OCI-LY7 (cell line): ENCODE results near the gene SLC1A3. TPM values are rescaled to one million over a fixed set of nuclear protein-coding genes. Genes with fewer than 3 reads are reported as not detected.

Experiments used
- BruUV-seq: library from RNA; stranded (reverse); fragments of 400-500 nt; replicated peaks from 2 replicates; lab custom pipeline; 2021; lab: Mats Ljungman, UMichigan
- CTCF ChIA-PET: fragments of 300-600 bp; sonication (Branson Sonifier 250); formaldehyde crosslinking; loops from one replicate; lab custom pipeline; 2022; ENCODE audit warnings: antibody characterized with exemption; ENCODE audit not compliant: unreplicated experiment; lab: Charles Lee
- POLR2A ChIA-PET: fragments of 300-600 bp; sonication (Branson Sonifier 250); formaldehyde crosslinking; loops from one replicate; lab custom pipeline; 2022; ENCODE audit warnings: antibody characterized with exemption; lab: Charles Lee
- DNase-seq: peaks from one replicate; pipeline ENCODE4 v3.0.0-alpha.2; 2015; ENCODE audit warnings: low spot score
- H2AFZ ChIP-seq: fragments of 200-600 bp; sonication (generic), shearing (Covaris generic); 2 replicates; pipeline ENCODE4 v1.6.1; 2014; ENCODE audit warnings: mild to moderate bottlenecking, antibody characterized with exemption, low read length, moderate library complexity
- H3K27ac ChIP-seq: fragments of 200-600 bp; sonication (generic); 2 replicates; pipeline ENCODE4 v1.5.1; 2014; ENCODE audit warnings: mixed run types, low read depth, mild to moderate bottlenecking, moderate library complexity, low read length, inconsistent platforms; ENCODE audit not compliant: poor library complexity, severe bottlenecking
- H3K36me3 ChIP-seq: fragments of 200-600 bp; sonication (generic); 2 replicates; pipeline ENCODE4 v1.6.1; 2014; ENCODE audit warnings: mild to moderate bottlenecking, antibody characterized with exemption, low read length, moderate library complexity, mixed read lengths; ENCODE audit not compliant: insufficient read depth
- H3K4me1 ChIP-seq: fragments of 200-600 bp; sonication (generic); 2 replicates; pipeline ENCODE4 v1.5.1; 2014; ENCODE audit warnings: mild to moderate bottlenecking, low read length; ENCODE audit not compliant: insufficient read depth, poor library complexity, severe bottlenecking
- H3K4me2 ChIP-seq: fragments of 200-600 bp; sonication (generic); 2 replicates; pipeline ENCODE4 v1.6.1; 2014; ENCODE audit warnings: mild to moderate bottlenecking, low read length
- H3K4me3 ChIP-seq: fragments of 200-600 bp; sonication (generic); 2 replicates; pipeline ENCODE4 v1.5.1; 2014; ENCODE audit warnings: mild to moderate bottlenecking, low read depth, low read length; ENCODE audit not compliant: poor library complexity, severe bottlenecking
- H3K79me2 ChIP-seq: fragments of 200-600 bp; sonication (generic); 2 replicates; pipeline ENCODE4 v1.6.1; 2016; ENCODE audit warnings: low read depth, mild to moderate bottlenecking, low read length, moderate library complexity, mixed read lengths; ENCODE audit not compliant: insufficient read depth
- H3K9me2 ChIP-seq: fragments of 200-600 bp; sonication (generic); 2 replicates; pipeline ENCODE4 v1.6.1; 2016; ENCODE audit warnings: mild to moderate bottlenecking, low read length, mixed read lengths; ENCODE audit not compliant: insufficient read depth
- H3K9me3 ChIP-seq: fragments of 200-600 bp; sonication (generic); 2 replicates; pipeline ENCODE4 v1.6.1; 2014; ENCODE audit warnings: mild to moderate bottlenecking, mixed run types, low read length, mixed read lengths
- H4K20me1 ChIP-seq: fragments of 200-600 bp; sonication (generic); 2 replicates; pipeline ENCODE4 v1.6.1; 2014; ENCODE audit warnings: mild to moderate bottlenecking, antibody characterized with exemption, low read length, moderate library complexity, mixed read lengths; ENCODE audit not compliant: insufficient read depth
- EZH2phosphoT487 ChIP-seq: fragments of 200-600 bp; sonication (generic); IDR thresholded peaks from 2 replicates; pipeline ENCODE4 v1.6.1; 2018; ENCODE audit warnings: low read depth, borderline replicate concordance, mild to moderate bottlenecking, mixed run types, antibody characterized with exemption, low read length, moderate library complexity, mixed read lengths
- intact Hi-C: fragments of 100-400 bp; cut with micrococcal nuclease; formaldehyde crosslinking; loops from one replicate; pipeline ENCODE4 v1.10.0; 2022; ENCODE audit not compliant: unreplicated experiment
- total RNA-seq, 2 experiments: library from RNA; depleted of rRNA in 1 of 2; stranded (reverse); fragments of >200 nt in 1 of 2; shearing (Covaris generic) in 1 of 2; gene quantifications; 2 replicates each; pipeline ENCODE4 v1.2.3, GENCODE V29; 2014 to 2022
- TF ChIP-seq, protein P1 (sequence below): fragments of 200-600 bp; sonication (generic); conservative IDR thresholded peaks from 2 replicates; pipeline ENCODE4 v1.5.1; 2014; ENCODE audit warnings: mild to moderate bottlenecking, antibody characterized with exemption, low read length, moderate library complexity, mixed read lengths

The SLC1A3 gene
- total RNA-seq, 2 experiments from 2014 or later, result not detected

GRCh38 chr5:36640949-36641348, 34.5 kb downstream of the SLC1A3 start:
- Histone ChIP-seq H3K36me3 (no peaks in the 10 kb centered on the region), H3K27ac (no peak overlapping the region), H2AFZ (no peak overlapping the region), H3K4me3 (no peak overlapping the region), H4K20me1 (no peaks in the 10 kb centered on the region), H3K79me2 (no peaks in the 10 kb centered on the region), H3K4me2 (no peak overlapping the region), H3K9me3 (no peaks in the 10 kb centered on the region), H3K4me1 (no peaks in the 10 kb centered on the region), H3K9me2 (no peaks in the 10 kb centered on the region)
- no peak for TF ChIP-seq EZH2phosphoT487
- TF ChIP-seq, protein P1, sequence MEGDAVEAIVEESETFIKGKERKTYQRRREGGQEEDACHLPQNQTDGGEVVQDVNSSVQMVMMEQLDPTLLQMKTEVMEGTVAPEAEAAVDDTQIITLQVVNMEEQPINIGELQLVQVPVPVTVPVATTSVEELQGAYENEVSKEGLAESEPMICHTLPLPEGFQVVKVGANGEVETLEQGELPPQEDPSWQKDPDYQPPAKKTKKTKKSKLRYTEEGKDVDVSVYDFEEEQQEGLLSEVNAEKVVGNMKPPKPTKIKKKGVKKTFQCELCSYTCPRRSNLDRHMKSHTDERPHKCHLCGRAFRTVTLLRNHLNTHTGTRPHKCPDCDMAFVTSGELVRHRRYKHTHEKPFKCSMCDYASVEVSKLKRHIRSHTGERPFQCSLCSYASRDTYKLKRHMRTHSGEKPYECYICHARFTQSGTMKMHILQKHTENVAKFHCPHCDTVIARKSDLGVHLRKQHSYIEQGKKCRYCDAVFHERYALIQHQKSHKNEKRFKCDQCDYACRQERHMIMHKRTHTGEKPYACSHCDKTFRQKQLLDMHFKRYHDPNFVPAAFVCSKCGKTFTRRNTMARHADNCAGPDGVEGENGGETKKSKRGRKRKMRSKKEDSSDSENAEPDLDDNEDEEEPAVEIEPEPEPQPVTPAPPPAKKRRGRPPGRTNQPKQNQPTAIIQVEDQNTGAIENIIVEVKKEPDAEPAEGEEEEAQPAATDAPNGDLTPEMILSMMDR, result no peak
- DNase-seq, result no peak
- CTCF ChIA-PET, result no interaction called here
- intact Hi-C loops, result no loop called here
- POLR2A ChIA-PET, result interaction anchor here (0.9 kb wide), 1 partner anchor 14 kb away, joined by 3 read pairs; no protein-coding TSS in a partner anchor
- BruUV-seq, result no TSS peak

GRCh38 chr5:36641431-36641830, 35.0 kb downstream of the SLC1A3 start:
- Histone ChIP-seq H3K9me2 (no peaks in the 10 kb centered on the region), H3K4me2 (no peak overlapping the region), H3K79me2 (no peaks in the 10 kb centered on the region), H3K4me3 (no peak overlapping the region), H3K4me1 (no peaks in the 10 kb centered on the region), H3K27ac (no peak overlapping the region), H3K36me3 (no peaks in the 10 kb centered on the region), H3K9me3 (no peaks in the 10 kb centered on the region), H2AFZ (no peak overlapping the region), H4K20me1 (no peaks in the 10 kb centered on the region)
- ChIA-PET CTCF (no interaction called here), POLR2A (interaction anchor here (0.9 kb wide), 1 partner anchor 14 kb away, joined by 3 read pairs; no protein-coding TSS in a partner anchor)
- no TSS peak for BruUV-seq
- DNase-seq, result no peak
- intact Hi-C loops, result no loop called here
- TF ChIP-seq, protein P1, result no peak
- TF ChIP-seq EZH2phosphoT487, result no peak

GRCh38 chr5:36642089-36642488, 35.7 kb downstream of the SLC1A3 start:
- Histone ChIP-seq H2AFZ (no peak overlapping the region), H3K4me2 (no peak overlapping the region), H3K36me3 (no peaks in the 10 kb centered on the region), H3K27ac (no peak overlapping the region), H4K20me1 (no peaks in the 10 kb centered on the region), H3K4me1 (no peaks in the 10 kb centered on the region), H3K9me2 (no peaks in the 10 kb centered on the region), H3K79me2 (no peaks in the 10 kb centered on the region), H3K4me3 (no peak overlapping the region), H3K9me3 (no peaks in the 10 kb centered on the region)
- no TSS peak for BruUV-seq
- no peak for TF ChIP-seq EZH2phosphoT487
- TF ChIP-seq, protein P1, result no peak
- ChIA-PET CTCF (no interaction called here), POLR2A (interaction anchor here (0.9 kb wide), 1 partner anchor 13 kb away, joined by 3 read pairs; no protein-coding TSS in a partner anchor)
- no peak for DNase-seq
- intact Hi-C loops, result no loop called here
